ENCODE results near the gene CCDC126. TPM values are rescaled to one million over a fixed set of nuclear protein-coding genes. Genes with fewer than 3 reads are reported as not detected.

Gene CCDC126
- total RNA-seq, 1 donor = 8.5 TPM

- no peak overlapping the region for H3K4me3 ChIP-seq (ENCODE audit: low read depth, low read length)
- no peak for TF ChIP-seq CTCF (IDR thresholded peaks at IDR 0.05; ENCODE audit: insufficient read depth, low read length)
- DNase-seq (ENCODE audit: low read depth) = no peak
Observed at GRCh38 chr7:23655433-23655832, 58.3 kb downstream of the CCDC126 start.

GRCh38 chr7:23658831-23659427 is 61.7 kb downstream of the CCDC126 start:
- no peak for TF ChIP-seq CTCF (IDR thresholded peaks at IDR 0.05; ENCODE audit: insufficient read depth, low read length)
- no peak overlapping the region for H3K4me3 ChIP-seq (ENCODE audit: low read depth, low read length)
- DNase-seq (ENCODE audit: low read depth) = no peak

GRCh38 chr7:23661385-23661784 is 64.2 kb downstream of the CCDC126 start:
- H3K4me3 ChIP-seq (ENCODE audit: low read depth, low read length) = no peak overlapping the region
- no peak for DNase-seq (ENCODE audit: low read depth)
- TF ChIP-seq CTCF (IDR thresholded peaks at IDR 0.05; ENCODE audit: insufficient read depth, low read length) = no peak

GRCh38 chr7:23662124-23662983 is 65.2 kb downstream of the CCDC126 start:
- DNase-seq (ENCODE audit: low read depth) = peak; percentile 54
- H3K4me3 ChIP-seq (ENCODE audit: low read depth, low read length) = no peak overlapping the region
- TF ChIP-seq CTCF (IDR thresholded peaks at IDR 0.05; ENCODE audit: insufficient read depth, low read length) = no peak

GRCh38 chr7:23662984-23663313 is 65.8 kb downstream of the CCDC126 start:
- no peak overlapping the region for H3K4me3 ChIP-seq (ENCODE audit: low read depth, low read length)
- DNase-seq (ENCODE audit: low read depth) = no peak
- TF ChIP-seq CTCF (IDR thresholded peaks at IDR 0.05; ENCODE audit: insufficient read depth, low read length) = no peak

- DNase-seq (ENCODE audit: low read depth) = no peak
- H3K4me3 ChIP-seq (ENCODE audit: low read depth, low read length) = no peak overlapping the region
- no peak for TF ChIP-seq CTCF (IDR thresholded peaks at IDR 0.05; ENCODE audit: insufficient read depth, low read length)
Observed at GRCh38 chr7:23664122-23664521, 66.9 kb downstream of the CCDC126 start.
